Measurements from ENCODE around the gene CDC42BPB. TPM values are rescaled to one million over a fixed set of nuclear protein-coding genes. Genes with fewer than 3 reads are reported as not detected.

CDC42BPB gene
- total RNA-seq, 3 donors from 2014 or later (not counting 1 experiment from before 2014, with no cell fraction given) = 0.86 to 2.3 (median 2.0) TPM

DNA sequence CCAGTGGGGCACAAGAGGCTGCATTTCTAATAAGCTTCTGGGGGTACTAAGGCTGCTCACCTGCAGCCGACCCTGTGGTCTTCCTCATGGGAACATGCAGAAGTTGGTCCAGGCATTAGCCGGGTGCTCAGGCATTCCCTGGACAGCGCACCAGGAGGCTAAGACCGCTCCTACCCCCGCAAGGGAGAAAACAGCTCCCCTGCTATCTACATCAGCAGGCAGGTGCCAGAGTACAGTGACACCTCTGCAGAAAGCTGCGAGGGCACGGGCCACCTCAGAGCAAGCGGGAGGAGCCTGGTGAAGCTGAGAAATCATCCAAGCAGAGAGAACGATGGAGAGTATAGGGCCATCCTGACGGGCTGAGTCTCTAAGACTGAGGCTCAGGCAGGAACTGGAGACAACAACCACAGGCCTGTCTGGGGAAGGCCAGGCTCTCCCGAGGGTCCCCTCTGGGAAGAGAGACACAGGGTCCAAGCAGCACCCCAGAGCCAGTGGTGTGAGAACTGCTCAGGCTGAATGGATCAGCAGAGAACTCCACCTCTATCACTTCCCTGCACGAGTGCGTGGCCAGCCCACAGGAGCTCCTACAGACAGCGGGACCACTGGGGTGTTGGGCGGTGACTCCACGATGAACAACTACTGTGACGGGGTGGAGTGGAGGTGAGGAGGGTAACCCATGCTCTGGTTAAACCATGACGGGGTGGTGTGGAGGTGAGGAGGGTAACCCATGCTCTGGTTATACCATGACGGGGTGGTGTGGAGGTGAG is 72.8 kb downstream of the CDC42BPB start:
- WGBS (ENCODE audit: insufficient coverage) = 92% methylated on average over 19 of the region's 19 CpGs
- H3K36me3 Mint-ChIP-seq = peaks cover 12% of the 10 kb centered on the region
- H3K9me3 Mint-ChIP-seq = peaks cover 4% of the 10 kb centered on the region in 2 donors

GRCh38 chr14:102983496-102983895 is 73.9 kb downstream of the CDC42BPB start:
- intact Hi-C loops (cut with micrococcal nuclease) = no loop called here
- peaks cover 0 to 3% of the 10 kb centered on the region in 2 donors for H3K27me3 Mint-ChIP-seq (ENCODE audit: low read depth in 2 of 2)
- DNase-seq (no peak), ATAC-seq (no peak)
- H3K36me3 Mint-ChIP-seq = peaks cover 11% of the 10 kb centered on the region
- no peaks in the 10 kb centered on the region for H3K4me1 Mint-ChIP-seq
- no peak overlapping the region for H3K27ac Mint-ChIP-seq
- Histone ChIP-seq H3K4me1 (ENCODE audit: control insufficient read depth, insufficient read depth, low read length) (no peaks in the 10 kb centered on the region), H3K27me3 (ENCODE audit: control insufficient read depth, insufficient read depth, low read length) (no peaks in the 10 kb centered on the region), H3K9me3 (ENCODE audit: control insufficient read depth, insufficient read depth, low read length) (peaks cover 2% of the 10 kb centered on the region), H3K27ac (ENCODE audit: low read length) (no peak overlapping the region), H3K4me3 (ENCODE audit: low read length) (no peak overlapping the region), H3K36me3 (ENCODE audit: control insufficient read depth, insufficient read depth, low read length) (no peaks in the 10 kb centered on the region)
- no peak overlapping the region for H3K4me3 Mint-ChIP-seq
- H3K9me3 Mint-ChIP-seq = peaks cover 4% of the 10 kb centered on the region in 2 donors
- 84% methylated on average over 10 of the region's 14 CpGs for WGBS (ENCODE audit: insufficient coverage)
- TF ChIP-seq, protein P1, sequence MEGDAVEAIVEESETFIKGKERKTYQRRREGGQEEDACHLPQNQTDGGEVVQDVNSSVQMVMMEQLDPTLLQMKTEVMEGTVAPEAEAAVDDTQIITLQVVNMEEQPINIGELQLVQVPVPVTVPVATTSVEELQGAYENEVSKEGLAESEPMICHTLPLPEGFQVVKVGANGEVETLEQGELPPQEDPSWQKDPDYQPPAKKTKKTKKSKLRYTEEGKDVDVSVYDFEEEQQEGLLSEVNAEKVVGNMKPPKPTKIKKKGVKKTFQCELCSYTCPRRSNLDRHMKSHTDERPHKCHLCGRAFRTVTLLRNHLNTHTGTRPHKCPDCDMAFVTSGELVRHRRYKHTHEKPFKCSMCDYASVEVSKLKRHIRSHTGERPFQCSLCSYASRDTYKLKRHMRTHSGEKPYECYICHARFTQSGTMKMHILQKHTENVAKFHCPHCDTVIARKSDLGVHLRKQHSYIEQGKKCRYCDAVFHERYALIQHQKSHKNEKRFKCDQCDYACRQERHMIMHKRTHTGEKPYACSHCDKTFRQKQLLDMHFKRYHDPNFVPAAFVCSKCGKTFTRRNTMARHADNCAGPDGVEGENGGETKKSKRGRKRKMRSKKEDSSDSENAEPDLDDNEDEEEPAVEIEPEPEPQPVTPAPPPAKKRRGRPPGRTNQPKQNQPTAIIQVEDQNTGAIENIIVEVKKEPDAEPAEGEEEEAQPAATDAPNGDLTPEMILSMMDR (IDR thresholded peaks at IDR 0.05) = no peak

More for the DNA sequence above, 72.8 kb downstream of the CDC42BPB start:
- Mint-ChIP-seq H3K27ac (no peak overlapping the region), H3K27me3 (ENCODE audit: low read depth in 2 of 2) (peaks cover 0 to 3% of the 10 kb centered on the region in 2 donors), H3K4me3 (no peak overlapping the region), H3K4me1 (no peaks in the 10 kb centered on the region)
- H3K27ac ChIP-seq (ENCODE audit: low read length) = no peak overlapping the region
- no peaks in the 10 kb centered on the region for H3K27me3 ChIP-seq (ENCODE audit: control insufficient read depth, insufficient read depth, low read length)
- H3K4me1 ChIP-seq (ENCODE audit: control insufficient read depth, insufficient read depth, low read length) = no peaks in the 10 kb centered on the region
- H3K36me3 ChIP-seq (ENCODE audit: control insufficient read depth, insufficient read depth, low read length) = no peaks in the 10 kb centered on the region
- H3K4me3 ChIP-seq (ENCODE audit: low read length) = no peak overlapping the region
- no peak for ATAC-seq
- TF ChIP-seq, protein P1 (IDR thresholded peaks at IDR 0.05) = no peak
- peaks cover 3% of the 10 kb centered on the region for H3K9me3 ChIP-seq (ENCODE audit: control insufficient read depth, insufficient read depth, low read length)
- no peak for DNase-seq
- intact Hi-C loops (cut with micrococcal nuclease) = no loop called here

GRCh38 chr14:102982852-102983470 is 74.4 kb downstream of the CDC42BPB start:
- peaks cover 3% of the 10 kb centered on the region in 2 donors for H3K9me3 Mint-ChIP-seq
- no peaks in the 10 kb centered on the region for H3K36me3 ChIP-seq (ENCODE audit: control insufficient read depth, insufficient read depth, low read length)
- H3K4me1 Mint-ChIP-seq = no peaks in the 10 kb centered on the region
- H3K4me3 Mint-ChIP-seq = no peak overlapping the region
- no peak overlapping the region for H3K27ac Mint-ChIP-seq
- H3K27me3 ChIP-seq (ENCODE audit: control insufficient read depth, insufficient read depth, low read length) = no peaks in the 10 kb centered on the region
- no peak overlapping the region for H3K27ac ChIP-seq (ENCODE audit: low read length)
- H3K9me3 ChIP-seq (ENCODE audit: control insufficient read depth, insufficient read depth, low read length) = no peaks in the 10 kb centered on the region
- H3K36me3 Mint-ChIP-seq = peaks cover 5% of the 10 kb centered on the region
- TF ChIP-seq, protein P1 (IDR thresholded peaks at IDR 0.05) = no peak
- intact Hi-C loops (cut with micrococcal nuclease) = no loop called here
- ATAC-seq (no peak), DNase-seq (no peak)
- H3K27me3 Mint-ChIP-seq (ENCODE audit: low read depth in 2 of 2) = peaks cover 0 to 5% of the 10 kb centered on the region in 2 donors
- no peak overlapping the region for H3K4me3 ChIP-seq (ENCODE audit: low read length)
- H3K4me1 ChIP-seq (ENCODE audit: control insufficient read depth, insufficient read depth, low read length) = no peaks in the 10 kb centered on the region
- 95% methylated on average over 13 of the region's 15 CpGs for WGBS (ENCODE audit: insufficient coverage)
